ENCODE data around the gene TGFBR1.

Gene TGFBR1

DNA sequence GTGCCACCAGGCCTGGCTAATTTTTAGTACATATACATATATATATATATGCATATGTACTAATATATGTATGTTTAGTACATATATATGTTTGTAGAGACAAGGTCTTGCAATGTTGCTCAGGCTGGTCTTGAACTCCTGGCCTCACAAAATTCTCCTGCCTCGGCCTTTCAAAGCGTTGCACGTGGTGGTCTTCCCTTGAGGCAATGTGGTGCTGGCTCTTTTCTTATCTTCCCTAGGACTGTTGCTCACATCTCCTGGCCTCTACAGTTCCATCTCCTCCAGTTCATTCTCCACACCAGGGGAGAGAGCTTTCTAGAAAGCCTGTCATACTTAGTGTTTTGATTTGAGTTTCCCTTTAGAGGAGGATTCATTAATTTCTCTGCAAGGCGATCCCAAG lies 28.9 kb upstream of the TGFBR1 start:
- no peak overlapping the region for H3K4me2 ChIP-seq (ENCODE audit: low read length)
- no peaks in the 10 kb centered on the region for H3K9me2 ChIP-seq (replicated peaks; ENCODE audit: control insufficient read depth, low read length)
- H3K79me2 ChIP-seq (ENCODE audit: control insufficient read depth, low read length) = no peaks in the 10 kb centered on the region
- no peaks in the 10 kb centered on the region for H3K9me3 ChIP-seq (ENCODE audit: control insufficient read depth, insufficient read depth, low read length)
- H3K4me1 ChIP-seq (ENCODE audit: control insufficient read depth, low read length) = peaks cover 9% of the 10 kb centered on the region
- no peak overlapping the region for H3K27ac ChIP-seq (ENCODE audit: low read depth, low read length)
- H3K36me3 ChIP-seq (ENCODE audit: control insufficient read depth, low read length) = no peaks in the 10 kb centered on the region
- TF ChIP-seq, protein P1, sequence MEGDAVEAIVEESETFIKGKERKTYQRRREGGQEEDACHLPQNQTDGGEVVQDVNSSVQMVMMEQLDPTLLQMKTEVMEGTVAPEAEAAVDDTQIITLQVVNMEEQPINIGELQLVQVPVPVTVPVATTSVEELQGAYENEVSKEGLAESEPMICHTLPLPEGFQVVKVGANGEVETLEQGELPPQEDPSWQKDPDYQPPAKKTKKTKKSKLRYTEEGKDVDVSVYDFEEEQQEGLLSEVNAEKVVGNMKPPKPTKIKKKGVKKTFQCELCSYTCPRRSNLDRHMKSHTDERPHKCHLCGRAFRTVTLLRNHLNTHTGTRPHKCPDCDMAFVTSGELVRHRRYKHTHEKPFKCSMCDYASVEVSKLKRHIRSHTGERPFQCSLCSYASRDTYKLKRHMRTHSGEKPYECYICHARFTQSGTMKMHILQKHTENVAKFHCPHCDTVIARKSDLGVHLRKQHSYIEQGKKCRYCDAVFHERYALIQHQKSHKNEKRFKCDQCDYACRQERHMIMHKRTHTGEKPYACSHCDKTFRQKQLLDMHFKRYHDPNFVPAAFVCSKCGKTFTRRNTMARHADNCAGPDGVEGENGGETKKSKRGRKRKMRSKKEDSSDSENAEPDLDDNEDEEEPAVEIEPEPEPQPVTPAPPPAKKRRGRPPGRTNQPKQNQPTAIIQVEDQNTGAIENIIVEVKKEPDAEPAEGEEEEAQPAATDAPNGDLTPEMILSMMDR (IDR thresholded peaks at IDR 0.05; ENCODE audit: low read depth, low read length, poor library complexity, severe bottlenecking) = no peak
- TF ChIP-seq EZH2phosphoT487 (IDR thresholded peaks at IDR 0.05; ENCODE audit: borderline replicate concordance, low read length) = no peak
- H4K20me1 ChIP-seq (ENCODE audit: control insufficient read depth, insufficient read depth, low read depth, low read length) = no peaks in the 10 kb centered on the region
- no peaks in the 10 kb centered on the region for H3F3A ChIP-seq (ENCODE audit: control insufficient read depth, insufficient read depth)
- H3K27me3 ChIP-seq (ENCODE audit: control insufficient read depth, low read length) = no peaks in the 10 kb centered on the region
- H3K4me3 ChIP-seq (ENCODE audit: low read length) = no peak overlapping the region

DNA sequence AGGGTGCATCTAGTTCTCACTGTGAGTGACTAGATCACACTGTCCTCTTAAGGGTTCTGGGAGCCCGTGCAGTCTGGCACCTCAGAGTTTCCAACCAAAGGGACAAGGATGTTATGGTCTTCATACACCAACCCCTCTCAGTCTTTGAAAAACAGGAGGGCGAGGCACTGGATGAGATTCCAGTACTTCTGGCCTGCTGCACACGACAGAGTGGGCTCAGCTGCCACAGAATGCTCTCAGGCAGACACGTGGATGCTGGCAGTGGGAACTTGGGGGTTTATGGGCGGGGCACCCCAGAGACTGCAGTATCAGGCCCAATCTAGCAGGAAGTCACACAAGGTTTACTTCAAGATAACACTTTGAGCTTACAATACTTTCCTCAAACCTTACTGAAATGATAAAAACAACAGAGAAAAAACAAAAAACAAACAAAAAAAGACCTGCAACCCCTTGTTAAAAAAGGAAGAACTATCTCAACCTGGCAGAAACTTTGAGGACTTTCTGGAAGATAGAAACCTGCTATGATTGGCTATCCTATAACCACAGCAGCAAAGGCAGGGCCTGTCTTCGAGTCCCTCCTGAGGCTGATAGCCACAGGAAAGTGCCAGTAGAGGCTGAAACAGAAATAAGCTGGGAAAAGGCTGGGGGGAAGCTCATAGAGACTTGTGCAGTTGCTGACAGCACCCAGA lies 28.3 kb upstream of the TGFBR1 start:
- peaks cover 9% of the 10 kb centered on the region for H3K4me1 ChIP-seq (ENCODE audit: control insufficient read depth, low read length)
- no peaks in the 10 kb centered on the region for H3K27me3 ChIP-seq (ENCODE audit: control insufficient read depth, low read length)
- H3K4me2 ChIP-seq (ENCODE audit: low read length) = no peak overlapping the region
- H4K20me1 ChIP-seq (ENCODE audit: control insufficient read depth, insufficient read depth, low read depth, low read length) = no peaks in the 10 kb centered on the region
- TF ChIP-seq, protein P1 (IDR thresholded peaks at IDR 0.05; ENCODE audit: low read depth, low read length, poor library complexity, severe bottlenecking) = no peak
- TF ChIP-seq EZH2phosphoT487 (IDR thresholded peaks at IDR 0.05; ENCODE audit: borderline replicate concordance, low read length) = no peak
- H3F3A ChIP-seq (ENCODE audit: control insufficient read depth, insufficient read depth) = no peaks in the 10 kb centered on the region
- H3K27ac ChIP-seq (ENCODE audit: low read depth, low read length) = no peak overlapping the region
- H3K79me2 ChIP-seq (ENCODE audit: control insufficient read depth, low read length) = no peaks in the 10 kb centered on the region
- no peaks in the 10 kb centered on the region for H3K36me3 ChIP-seq (ENCODE audit: control insufficient read depth, low read length)
- H3K9me3 ChIP-seq (ENCODE audit: control insufficient read depth, insufficient read depth, low read length) = no peaks in the 10 kb centered on the region
- no peak overlapping the region for H3K4me3 ChIP-seq (ENCODE audit: low read length)
- H3K9me2 ChIP-seq (replicated peaks; ENCODE audit: control insufficient read depth, low read length) = no peaks in the 10 kb centered on the region

DNA sequence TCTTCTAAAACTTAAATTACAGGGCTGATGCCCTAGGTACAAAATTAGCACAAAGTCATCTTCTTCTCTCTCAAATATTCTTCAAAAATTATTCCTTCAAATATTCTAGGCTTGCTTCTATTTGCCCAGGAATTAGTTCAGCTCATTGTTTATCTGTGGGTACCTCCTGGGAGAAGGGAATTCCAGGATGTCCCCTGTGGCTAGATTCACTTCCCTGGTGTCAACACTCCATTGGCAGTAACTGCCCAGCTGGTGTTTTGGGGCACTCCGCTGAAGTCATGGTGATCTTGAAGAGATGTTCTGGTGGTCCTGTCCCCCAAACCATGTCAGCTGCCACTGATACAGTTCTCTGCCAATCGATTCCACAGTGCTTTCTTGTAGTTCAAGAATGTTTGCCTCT lies 26.2 kb upstream of the TGFBR1 start:
- H3K27me3 ChIP-seq (ENCODE audit: control insufficient read depth, low read length) = no peaks in the 10 kb centered on the region
- H4K20me1 ChIP-seq (ENCODE audit: control insufficient read depth, insufficient read depth, low read depth, low read length) = no peaks in the 10 kb centered on the region
- H3K4me1 ChIP-seq (ENCODE audit: control insufficient read depth, low read length) = peaks cover 9% of the 10 kb centered on the region
- H3K9me2 ChIP-seq (replicated peaks; ENCODE audit: control insufficient read depth, low read length) = no peaks in the 10 kb centered on the region
- H3K79me2 ChIP-seq (ENCODE audit: control insufficient read depth, low read length) = no peaks in the 10 kb centered on the region
- H3K27ac ChIP-seq (ENCODE audit: low read depth, low read length) = no peak overlapping the region
- TF ChIP-seq EZH2phosphoT487 (IDR thresholded peaks at IDR 0.05; ENCODE audit: borderline replicate concordance, low read length) = no peak
- TF ChIP-seq, protein P1 (IDR thresholded peaks at IDR 0.05; ENCODE audit: low read depth, low read length, poor library complexity, severe bottlenecking) = no peak
- H3F3A ChIP-seq (ENCODE audit: control insufficient read depth, insufficient read depth) = no peaks in the 10 kb centered on the region
- no peaks in the 10 kb centered on the region for H3K36me3 ChIP-seq (ENCODE audit: control insufficient read depth, low read length)
- H3K9me3 ChIP-seq (ENCODE audit: control insufficient read depth, insufficient read depth, low read length) = no peaks in the 10 kb centered on the region
- no peak overlapping the region for H3K4me3 ChIP-seq (ENCODE audit: low read length)
- no peak overlapping the region for H3K4me2 ChIP-seq (ENCODE audit: low read length)

Measured in DOHH2 (cell line).